RCC 7860 (cell line): Measurements from ENCODE around the gene PRR9.
"Not testable (repeated sequence)": the region's sequence is repeated elsewhere in the genome, so short reads cannot be mapped to it uniquely, and the experiment has no call there.

Source experiments
- DNase-seq: peaks from one replicate; pipeline ENCODE4 v3.0.0-alpha.2; 2015; ENCODE audit warnings: low spot score
- FAIRE-seq: peaks from 2 replicates; lab custom pipeline; 2012; peaks lifted over from hg19 to GRCh38; lab: Jason Lieb, UNC

PRR9 gene

GRCh38 chr1:153217212-153217611, at the start of gene PRR9:
TSS of gene PRR9 (plus strand) at chr1:153217584. CDS start at chr1:153218145, 561 bp downstream.
- FAIRE-seq (no peak), DNase-seq (no peak)

- no peak for FAIRE-seq
- no peak for DNase-seq
Measured at GRCh38 chr1:153168686-153169085, 48.7 kb upstream of the PRR9 start.

- no peak for DNase-seq
- no peak for FAIRE-seq
Measured at GRCh38 chr1:153174624-153175023, 42.8 kb upstream of the PRR9 start.

GRCh38 chr1:153178922-153179321, 38.5 kb upstream of the PRR9 start:
- no peak for FAIRE-seq

GRCh38 chr1:153180556-153180955, 36.8 kb upstream of the PRR9 start:
- DNase-seq = no peak
- no peak for FAIRE-seq

More at GRCh38 chr1:153178922-153179321, 38.5 kb upstream of the PRR9 start:
- DNase-seq = no peak

GRCh38 chr1:153188301-153188700, 29.1 kb upstream of the PRR9 start:
- DNase-seq, FAIRE-seq: not testable (repeated sequence)

- FAIRE-seq = no peak
- no peak for DNase-seq
Measured at GRCh38 chr1:153190373-153190772, 27.0 kb upstream of the PRR9 start.

GRCh38 chr1:153192697-153193096, 24.7 kb upstream of the PRR9 start:
- FAIRE-seq = no peak
- DNase-seq = no peak

- DNase-seq = no peak
- FAIRE-seq = no peak
Measured at GRCh38 chr1:153194331-153195050, 22.9 kb upstream of the PRR9 start.

GRCh38 chr1:153195216-153195615, 22.2 kb upstream of the PRR9 start:
- FAIRE-seq (no peak), DNase-seq (no peak)

- no peak for FAIRE-seq
- no peak for DNase-seq
Measured at GRCh38 chr1:153202006-153202405, 15.4 kb upstream of the PRR9 start.

GRCh38 chr1:153203130-153203529, 14.3 kb upstream of the PRR9 start, which contains the start of gene LELP1:
TSS of gene LELP1 (plus strand) at chr1:153203430. CDS start at chr1:153204708, 1,278 bp downstream.
- no peak for FAIRE-seq
- no peak for DNase-seq

- FAIRE-seq (no peak), DNase-seq (no peak)
Measured at GRCh38 chr1:153206631-153207030, 10.8 kb upstream of the PRR9 start.

- FAIRE-seq (no peak), DNase-seq (no peak)
Measured at GRCh38 chr1:153210206-153210605, 7.2 kb upstream of the PRR9 start.

- FAIRE-seq (no peak), DNase-seq (no peak)
Measured at GRCh38 chr1:153212201-153212600, 5.2 kb upstream of the PRR9 start.

- DNase-seq (no peak), FAIRE-seq (no peak)
Measured at GRCh38 chr1:153213519-153213918, 3.9 kb upstream of the PRR9 start.

- no peak for FAIRE-seq
- DNase-seq = no peak
Measured at GRCh38 chr1:153217744-153218416, 496 bp downstream of the PRR9 start.

- FAIRE-seq (no peak), DNase-seq (no peak)
Measured at GRCh38 chr1:153220606-153221303, 3.4 kb downstream of the PRR9 start.

GRCh38 chr1:153223040-153223891, 5.9 kb downstream of the PRR9 start:
- FAIRE-seq = not testable (repeated sequence)
- DNase-seq = peak; percentile 14

GRCh38 chr1:153227810-153228209, 10.4 kb downstream of the PRR9 start:
- no peak for FAIRE-seq

GRCh38 chr1:153228491-153228890, 11.1 kb downstream of the PRR9 start:
- FAIRE-seq = no peak

More at GRCh38 chr1:153227810-153228209, 10.4 kb downstream of the PRR9 start:
- DNase-seq = no peak

More at GRCh38 chr1:153228491-153228890, 11.1 kb downstream of the PRR9 start:
- DNase-seq = no peak
